ENCODE results near the gene EFL1.

- TF ChIP-seq, protein P1, sequence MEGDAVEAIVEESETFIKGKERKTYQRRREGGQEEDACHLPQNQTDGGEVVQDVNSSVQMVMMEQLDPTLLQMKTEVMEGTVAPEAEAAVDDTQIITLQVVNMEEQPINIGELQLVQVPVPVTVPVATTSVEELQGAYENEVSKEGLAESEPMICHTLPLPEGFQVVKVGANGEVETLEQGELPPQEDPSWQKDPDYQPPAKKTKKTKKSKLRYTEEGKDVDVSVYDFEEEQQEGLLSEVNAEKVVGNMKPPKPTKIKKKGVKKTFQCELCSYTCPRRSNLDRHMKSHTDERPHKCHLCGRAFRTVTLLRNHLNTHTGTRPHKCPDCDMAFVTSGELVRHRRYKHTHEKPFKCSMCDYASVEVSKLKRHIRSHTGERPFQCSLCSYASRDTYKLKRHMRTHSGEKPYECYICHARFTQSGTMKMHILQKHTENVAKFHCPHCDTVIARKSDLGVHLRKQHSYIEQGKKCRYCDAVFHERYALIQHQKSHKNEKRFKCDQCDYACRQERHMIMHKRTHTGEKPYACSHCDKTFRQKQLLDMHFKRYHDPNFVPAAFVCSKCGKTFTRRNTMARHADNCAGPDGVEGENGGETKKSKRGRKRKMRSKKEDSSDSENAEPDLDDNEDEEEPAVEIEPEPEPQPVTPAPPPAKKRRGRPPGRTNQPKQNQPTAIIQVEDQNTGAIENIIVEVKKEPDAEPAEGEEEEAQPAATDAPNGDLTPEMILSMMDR (IDR thresholded peaks at IDR 0.05 in 4 of 5, conservative IDR thresholded peaks at IDR 0.05 in 1 of 5): no peak
- TF ChIP-seq POLR2A (IDR thresholded peaks at IDR 0.05): no peak
Observed at GRCh38 chr15:82300883-82301282, 38.3 kb upstream of the EFL1 start.

Data from gastrocnemius medialis (tissue), 4 donors.